Measurements from ENCODE around the gene NBDY. TPM values are rescaled to one million over a fixed set of nuclear protein-coding genes. Genes with fewer than 3 reads are reported as not detected.

Gene NBDY
- total RNA-seq, 2 experiments from 2014 or later: 35.6 to 36.0 TPM

GRCh38 chrX:56783450-56783831 is 54.4 kb downstream of the NBDY start:
- CTCF ChIA-PET: no interaction called here
- POLR2A ChIA-PET: no interaction called here

GRCh38 chrX:56783996-56784620 is 55.1 kb downstream of the NBDY start:
- ChIA-PET POLR2A (no interaction called here), CTCF (no interaction called here)

- ChIA-PET POLR2A (no interaction called here), CTCF (no interaction called here)
Measured at GRCh38 chrX:56784666-56785065, 55.6 kb downstream of the NBDY start.

GRCh38 chrX:56785442-56785841 is 56.4 kb downstream of the NBDY start:
- CTCF ChIA-PET: no interaction called here
- POLR2A ChIA-PET: no interaction called here

- ChIA-PET POLR2A (no interaction called here), CTCF (no interaction called here)
Measured at GRCh38 chrX:56786889-56787733, 58.1 kb downstream of the NBDY start.

GRCh38 chrX:56787734-56788152 is 58.7 kb downstream of the NBDY start:
- CTCF ChIA-PET: interaction anchor here (0.9 kb wide), 1 partner anchor 191 kb away, joined by 6 read pairs; no protein-coding TSS in a partner anchor

GRCh38 chrX:56788229-56788628 is 59.2 kb downstream of the NBDY start:
- CTCF ChIA-PET: interaction anchor here (0.9 kb wide), 1 partner anchor 190 kb away, joined by 6 read pairs; no protein-coding TSS in a partner anchor
- POLR2A ChIA-PET: no interaction called here

More at GRCh38 chrX:56787734-56788152, 58.7 kb downstream of the NBDY start:
- POLR2A ChIA-PET: no interaction called here

GRCh38 chrX:56788717-56789122 is 59.7 kb downstream of the NBDY start:
- CTCF ChIA-PET: interaction anchor here (0.9 kb wide), 1 partner anchor 190 kb away, joined by 6 read pairs; no protein-coding TSS in a partner anchor
- POLR2A ChIA-PET: no interaction called here

GRCh38 chrX:56789518-56790070 is 60.6 kb downstream of the NBDY start:
- POLR2A ChIA-PET: no interaction called here
- CTCF ChIA-PET: no interaction called here

- CTCF ChIA-PET: no interaction called here
- POLR2A ChIA-PET: no interaction called here
Measured at GRCh38 chrX:56790778-56791177, 61.7 kb downstream of the NBDY start.

- ChIA-PET CTCF (interaction anchor here (0.8 kb wide), 1 partner anchor 206 kb away, joined by 3 read pairs; no protein-coding TSS in a partner anchor), POLR2A (no interaction called here)
Measured at GRCh38 chrX:56791456-56791855, 62.4 kb downstream of the NBDY start.

GRCh38 chrX:56792270-56793111 is 63.4 kb downstream of the NBDY start:
- POLR2A ChIA-PET: no interaction called here
- CTCF ChIA-PET: interaction anchor here (0.8 kb wide), 1 partner anchor 205 kb away, joined by 3 read pairs; no protein-coding TSS in a partner anchor

GRCh38 chrX:56793112-56793430 is 64.0 kb downstream of the NBDY start:
- POLR2A ChIA-PET: no interaction called here
- CTCF ChIA-PET: no interaction called here

- POLR2A ChIA-PET: no interaction called here
- CTCF ChIA-PET: no interaction called here
Measured at GRCh38 chrX:56793521-56794320, 64.7 kb downstream of the NBDY start.

GRCh38 chrX:56794404-56795230 is 65.6 kb downstream of the NBDY start:
- CTCF ChIA-PET: no interaction called here
- POLR2A ChIA-PET: no interaction called here

- POLR2A ChIA-PET: no interaction called here
- CTCF ChIA-PET: no interaction called here
Measured at GRCh38 chrX:56795309-56795868, 66.3 kb downstream of the NBDY start.

- CTCF ChIA-PET: no interaction called here
- POLR2A ChIA-PET: no interaction called here
Measured at GRCh38 chrX:56796641-56797395, 67.8 kb downstream of the NBDY start.

Data from activated CD8-positive, alpha-beta memory T cell treated with anti-CD3 and anti-CD28 coated beads for 36 hours (primary cell).